IPS-NIHi7 (cell line): ENCODE results near the gene GPS1.

Source experiments
- DNase-seq: peaks from one replicate; pipeline ENCODE4 v3.0.0; 2012; ENCODE audit warnings: mixed read lengths; ENCODE audit errors: extremely low spot score

GPS1 gene

DNA sequence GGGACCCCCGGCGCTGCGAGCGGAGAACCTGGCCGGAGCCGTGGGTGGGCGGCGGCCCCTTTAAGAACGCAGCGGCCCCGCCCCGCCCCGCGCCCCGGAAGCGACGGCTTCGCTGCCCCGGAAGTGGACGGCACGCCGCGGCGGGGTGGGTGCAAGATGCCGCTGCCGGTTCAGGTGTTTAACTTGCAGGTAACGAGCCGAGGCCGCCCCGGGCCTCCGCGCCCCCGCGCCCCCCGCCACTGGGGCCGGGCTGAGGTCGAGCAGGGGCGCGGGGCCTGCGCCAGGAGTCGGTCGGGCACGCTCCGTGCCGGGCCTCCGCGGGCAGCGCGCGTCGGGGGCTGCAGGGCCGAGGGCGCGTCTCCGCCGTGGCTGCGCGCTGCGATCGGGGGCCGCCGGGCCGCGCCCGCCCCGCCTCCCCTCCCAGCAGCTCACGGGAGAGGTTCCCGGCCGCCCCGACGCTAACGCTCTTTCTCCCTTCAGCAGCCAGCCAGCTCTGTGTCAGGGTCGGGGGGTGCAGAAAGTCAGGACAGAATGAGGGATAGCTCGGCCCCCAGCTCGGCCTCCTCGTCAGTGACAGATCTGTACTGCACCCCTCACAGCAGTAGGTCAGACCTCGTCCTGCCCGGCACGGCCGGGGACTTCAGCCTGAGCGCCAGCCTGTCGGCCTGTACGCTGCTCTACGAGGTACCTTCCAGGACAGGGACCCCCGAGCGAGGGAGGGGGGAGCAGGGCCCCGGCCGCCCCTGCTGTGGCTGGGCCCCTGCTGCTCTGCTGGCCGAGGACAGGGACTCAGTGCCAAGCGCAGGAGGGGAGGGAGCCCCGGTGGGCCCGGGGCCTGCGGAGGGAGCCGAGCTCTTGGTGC, at the start of gene GPS1, which contains the start of gene RFNG:
TSS of gene GPS1 (plus strand) at position 123 of the 862 bp plus-strand sequence. CDS start at position 157, 34 bp downstream.
TSS of gene RFNG (minus strand) at position 36 of the 862 bp plus-strand sequence. CDS start 45 bp downstream, outside the sequence.
- DNase-seq = peak; percentile 82

DNA sequence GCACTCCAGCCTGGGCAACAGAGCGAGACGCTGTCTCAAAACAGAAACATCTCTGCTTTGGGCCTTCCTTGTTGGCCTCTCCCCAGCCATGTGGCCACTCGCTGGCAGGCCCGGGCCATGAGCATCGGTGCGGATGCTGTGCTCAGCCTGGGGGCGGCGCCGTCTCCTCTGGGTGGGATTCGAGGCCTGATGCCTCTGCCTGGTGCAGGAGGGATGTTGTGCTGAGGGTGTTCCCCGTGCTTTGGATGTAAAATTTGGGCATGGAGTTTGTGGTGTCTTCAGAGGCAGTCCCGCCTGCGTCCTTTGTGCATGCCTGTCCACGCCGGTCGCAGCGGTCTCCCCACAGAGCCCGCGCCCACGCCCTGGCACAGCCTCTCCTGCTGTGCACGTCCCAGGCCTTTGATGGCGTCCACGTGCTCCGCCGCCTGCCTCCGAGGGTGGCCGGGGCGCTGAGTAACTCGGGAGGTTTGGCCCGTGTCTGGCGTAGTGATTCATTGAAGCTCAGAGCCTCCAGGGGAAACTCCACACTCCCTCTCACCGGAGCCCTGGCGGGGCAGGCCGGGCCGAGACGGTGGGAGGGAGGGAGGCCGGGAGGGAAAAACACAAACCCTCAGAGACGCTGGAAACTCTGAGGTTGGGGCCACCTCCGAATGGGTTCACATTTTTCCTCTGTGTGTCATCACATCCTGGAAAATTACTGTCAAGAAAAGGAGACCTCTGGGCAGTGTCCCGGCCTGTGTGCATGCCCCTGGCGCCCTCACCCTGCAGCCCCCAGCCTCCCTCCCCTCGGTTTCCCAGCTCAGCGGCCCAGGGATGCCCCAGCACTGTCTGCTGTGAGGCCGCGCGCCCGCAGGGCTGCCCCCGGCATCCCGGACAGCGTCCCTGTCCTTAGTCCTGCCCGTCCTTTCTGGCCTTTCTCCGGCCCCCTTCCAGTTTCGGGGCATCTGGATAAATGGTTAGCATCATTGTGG, 48.0 kb upstream of the GPS1 start:
- DNase-seq = peak; percentile 53

DNA sequence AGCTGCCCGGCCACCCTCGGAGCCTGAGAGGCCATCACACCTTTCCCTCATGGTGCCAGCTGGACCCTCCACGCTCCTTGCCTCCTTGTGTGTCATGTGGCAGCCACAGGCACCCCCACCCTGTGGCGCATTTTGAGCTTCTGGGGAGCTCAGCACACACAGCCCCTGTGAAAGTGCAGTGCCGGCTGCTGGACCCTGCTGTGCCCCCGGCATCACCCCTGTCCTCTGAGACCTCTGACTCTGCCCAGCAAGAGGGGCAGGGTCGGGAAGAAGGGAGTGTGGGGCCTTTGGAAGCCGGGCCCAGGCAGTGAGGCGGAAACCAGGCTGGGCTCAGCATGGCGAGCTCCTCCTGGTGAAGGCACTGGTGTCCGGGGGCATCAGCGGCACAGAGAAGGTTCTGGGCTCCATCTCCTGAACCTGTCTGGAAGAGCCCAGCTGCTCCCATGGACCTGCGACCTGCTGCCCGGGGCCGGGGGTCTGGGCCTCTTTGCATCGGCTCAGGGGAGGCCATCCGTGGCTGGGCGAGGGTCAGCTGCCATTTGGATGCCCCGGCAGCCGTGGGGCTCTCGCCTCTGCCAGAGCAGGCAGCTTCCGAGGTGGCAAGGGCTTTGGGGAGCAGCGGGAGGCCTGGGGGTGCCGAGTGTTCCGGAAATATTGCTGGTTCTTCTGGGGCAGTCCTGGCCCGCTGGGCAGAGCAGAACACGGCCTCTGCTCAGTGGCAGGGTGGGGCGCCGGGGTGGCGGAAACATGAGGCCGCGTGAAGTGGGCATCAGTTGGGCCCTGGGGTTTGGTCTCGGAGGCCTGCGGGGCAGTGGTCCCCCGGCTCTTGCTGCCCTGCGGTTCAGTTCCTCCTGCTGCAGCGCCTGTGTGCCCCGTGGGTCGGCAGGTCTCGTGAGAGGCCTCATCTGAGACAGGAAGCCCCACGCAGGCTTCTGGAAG, 46.9 kb upstream of the GPS1 start:
- DNase-seq = no peak

DNA sequence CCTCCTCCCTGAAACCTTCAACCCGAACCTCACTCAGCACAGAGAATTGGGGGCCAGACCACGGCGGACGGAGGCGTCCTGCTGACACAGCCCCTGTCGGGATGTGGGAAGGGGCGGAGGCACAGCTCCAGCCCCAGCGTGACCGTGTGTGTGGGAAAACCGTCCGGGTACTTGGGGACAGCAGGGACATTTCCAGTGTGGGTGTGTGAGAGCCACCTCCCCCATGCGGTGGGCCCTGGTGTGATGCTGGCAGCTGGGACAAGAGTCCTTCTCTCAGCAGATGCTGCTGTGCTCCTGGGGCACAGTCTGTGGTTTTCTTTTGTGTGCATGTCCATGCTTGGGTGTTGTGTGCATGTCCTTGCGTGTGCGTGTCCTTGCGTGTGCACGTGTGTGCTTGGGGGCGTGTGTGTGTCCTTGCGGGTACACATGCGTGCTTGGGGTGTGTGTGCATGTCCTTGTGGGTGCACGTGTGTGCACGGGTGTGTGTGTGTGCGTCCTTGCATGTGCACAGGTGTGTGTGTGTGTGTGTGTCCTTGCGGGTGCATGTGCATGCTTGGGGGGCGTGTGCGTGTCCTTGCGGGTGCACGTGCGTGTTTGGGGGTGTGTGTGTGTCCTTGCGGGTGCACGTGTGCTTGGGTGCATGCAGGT, 45.9 kb upstream of the GPS1 start:
- no peak for DNase-seq

DNA sequence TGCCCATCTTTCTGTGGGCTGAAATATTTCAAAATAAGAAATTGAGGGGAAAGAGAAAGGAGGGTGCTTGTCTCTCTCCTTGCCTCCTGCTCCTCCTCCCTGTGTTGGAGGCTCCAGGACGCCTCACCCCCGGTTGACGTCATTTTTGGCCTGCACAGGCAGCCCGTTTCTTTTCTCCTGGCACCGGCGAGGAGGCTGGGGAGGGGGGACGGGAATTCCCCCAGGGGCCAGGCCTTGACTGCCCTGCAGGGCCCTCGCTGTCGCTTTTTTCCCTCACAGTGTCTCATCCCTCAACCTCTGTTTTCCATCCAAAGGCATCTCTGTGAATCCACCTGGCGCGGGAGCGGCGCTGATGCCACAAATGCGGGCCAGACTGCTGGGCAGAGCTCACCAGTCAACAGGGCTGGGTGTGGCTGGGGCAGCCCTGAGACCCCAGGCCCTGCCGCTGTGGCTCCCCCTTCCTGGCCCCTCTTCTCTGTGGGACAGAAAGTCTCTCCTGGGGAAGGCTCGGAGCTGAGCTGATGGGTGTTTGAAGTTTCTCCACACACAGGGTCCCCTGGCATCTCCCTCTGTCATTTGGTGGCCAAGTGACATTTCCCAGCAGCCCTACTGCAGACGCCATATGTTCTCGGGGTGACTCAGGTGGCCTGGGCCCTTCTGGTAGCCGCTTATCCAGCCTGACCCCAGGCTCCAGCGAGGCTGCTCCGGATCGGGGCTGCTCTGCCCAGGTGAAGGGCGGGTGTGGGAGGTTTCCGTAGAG, 45.0 kb upstream of the GPS1 start:
- DNase-seq = no peak

DNA sequence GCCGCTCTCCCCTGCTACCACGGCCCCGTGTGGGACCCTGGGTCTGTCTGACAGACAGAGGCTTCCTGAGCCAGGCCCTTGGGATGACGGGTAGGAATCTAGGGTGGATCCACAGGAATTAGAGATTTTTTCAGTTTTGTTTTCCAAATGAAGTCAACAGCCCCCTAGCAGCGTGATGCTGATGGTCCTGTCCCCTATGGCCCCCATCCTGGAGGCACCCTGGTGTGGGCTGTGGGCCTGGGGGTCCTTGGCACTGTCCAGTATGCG, 44.5 kb upstream of the GPS1 start:
- DNase-seq = no peak

DNA sequence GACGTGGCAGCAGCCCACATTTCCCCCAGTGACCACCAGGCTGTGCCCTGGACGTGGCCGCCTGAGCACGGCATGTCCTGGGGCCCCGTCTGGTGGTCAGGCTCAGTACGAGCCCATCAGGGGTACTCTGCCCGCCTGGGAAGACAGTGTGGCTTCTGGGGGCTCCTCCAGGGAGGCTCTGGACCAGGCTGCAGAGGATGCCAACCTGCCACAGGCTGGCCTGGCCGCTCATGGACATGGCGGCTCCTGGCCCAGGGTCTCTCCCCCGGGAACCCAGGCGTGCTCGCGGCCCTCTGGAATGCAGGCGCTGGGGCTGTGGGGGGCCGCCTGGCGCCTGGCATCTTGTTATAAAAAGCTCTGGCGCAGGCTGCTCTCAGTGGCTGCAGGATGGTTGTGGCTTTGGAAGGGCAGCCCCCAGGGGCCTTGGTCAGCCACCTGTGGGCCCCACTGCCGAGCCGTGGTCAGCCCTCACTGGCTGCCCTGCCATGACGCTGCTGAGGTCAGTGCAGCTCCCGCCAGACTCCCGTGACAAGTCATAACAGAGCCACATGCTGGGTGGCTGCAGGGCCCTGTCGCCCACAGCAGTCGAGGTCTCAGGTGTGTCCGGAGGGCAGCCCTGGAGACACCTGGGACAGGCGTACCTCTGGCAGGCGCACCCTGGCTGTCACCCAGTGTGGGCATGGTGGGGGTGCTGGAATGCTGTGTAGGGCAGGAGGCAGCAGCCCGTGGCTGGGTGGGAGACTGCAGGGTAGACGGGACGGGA, 44.0 kb upstream of the GPS1 start:
- no peak for DNase-seq

DNA sequence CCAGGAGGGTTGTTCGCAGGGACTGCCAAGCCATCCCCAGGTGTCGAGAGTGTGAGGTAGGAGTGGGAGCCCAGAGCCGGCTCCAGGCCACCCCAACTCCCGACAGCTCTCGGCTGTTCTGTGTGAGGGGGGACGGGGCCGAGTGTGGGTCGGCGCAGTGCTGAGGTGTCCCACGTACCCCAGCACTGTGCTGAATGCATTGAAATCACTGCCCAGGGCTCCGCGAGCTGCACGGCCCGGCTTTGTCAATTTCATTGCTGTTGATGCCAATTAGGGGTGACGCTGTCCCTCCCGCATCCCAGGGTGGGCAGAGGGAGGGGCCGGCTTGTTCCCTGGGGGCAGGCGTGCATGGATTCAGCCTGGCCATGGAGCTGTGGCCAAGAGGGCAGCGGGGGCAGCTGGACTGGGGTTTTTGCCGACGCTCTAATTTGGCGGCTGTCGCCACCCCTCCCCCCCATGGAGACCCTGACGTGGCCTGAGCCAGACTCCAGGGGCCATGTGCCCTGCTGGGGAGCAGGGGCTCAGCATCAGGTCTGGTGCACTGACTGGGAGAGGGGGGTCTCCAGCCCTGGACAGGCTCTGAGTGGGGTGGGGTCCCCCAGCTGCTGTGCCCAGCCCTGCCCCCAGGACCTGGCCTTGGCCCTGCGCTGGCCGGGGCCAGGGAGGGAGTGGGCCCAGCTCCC, 43.3 kb upstream of the GPS1 start:
- DNase-seq = no peak

DNA sequence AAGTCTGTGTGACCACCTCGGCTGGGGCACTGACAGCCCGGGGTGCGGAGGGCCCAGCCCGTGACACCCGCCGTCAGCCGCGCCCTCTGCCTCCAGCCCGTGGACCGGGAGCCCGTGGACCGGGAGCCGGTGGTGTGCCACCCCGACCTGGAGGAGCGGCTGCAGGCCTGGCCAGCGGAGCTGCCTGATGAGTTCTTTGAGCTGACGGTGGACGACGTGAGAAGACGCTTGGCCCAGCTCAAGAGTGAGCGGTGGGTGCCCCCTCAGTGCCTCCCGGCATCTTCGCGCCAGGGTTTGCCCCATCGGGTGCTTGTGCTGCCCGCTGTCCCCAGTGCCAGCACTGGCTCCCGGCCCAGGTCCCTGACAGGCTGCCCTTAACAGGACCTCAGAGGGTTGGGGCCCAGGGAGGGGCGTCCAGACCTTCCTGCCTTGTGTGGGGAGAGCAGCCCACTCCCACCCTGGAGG, 42.7 kb upstream of the GPS1 start:
- no peak for DNase-seq

DNA sequence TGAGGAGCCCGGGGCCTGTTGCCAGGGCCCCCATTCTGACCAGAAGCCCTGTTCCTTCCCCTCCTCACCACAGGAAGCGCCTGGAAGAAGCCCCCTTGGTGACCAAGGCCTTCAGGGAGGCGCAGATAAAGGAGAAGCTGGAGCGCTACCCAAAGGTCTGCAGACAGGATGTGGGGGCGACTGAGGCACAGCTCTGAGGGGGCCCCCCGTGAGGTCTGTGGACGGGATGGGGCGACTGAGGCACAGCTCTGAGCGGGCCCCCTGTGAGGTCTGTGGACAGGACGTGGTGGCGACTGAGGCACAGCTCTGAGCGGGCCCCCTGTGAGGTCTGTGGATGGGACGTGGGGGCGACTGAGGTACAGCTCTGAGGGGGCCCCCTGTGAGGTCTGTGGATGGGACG, 42.3 kb upstream of the GPS1 start:
- DNase-seq = no peak

DNA sequence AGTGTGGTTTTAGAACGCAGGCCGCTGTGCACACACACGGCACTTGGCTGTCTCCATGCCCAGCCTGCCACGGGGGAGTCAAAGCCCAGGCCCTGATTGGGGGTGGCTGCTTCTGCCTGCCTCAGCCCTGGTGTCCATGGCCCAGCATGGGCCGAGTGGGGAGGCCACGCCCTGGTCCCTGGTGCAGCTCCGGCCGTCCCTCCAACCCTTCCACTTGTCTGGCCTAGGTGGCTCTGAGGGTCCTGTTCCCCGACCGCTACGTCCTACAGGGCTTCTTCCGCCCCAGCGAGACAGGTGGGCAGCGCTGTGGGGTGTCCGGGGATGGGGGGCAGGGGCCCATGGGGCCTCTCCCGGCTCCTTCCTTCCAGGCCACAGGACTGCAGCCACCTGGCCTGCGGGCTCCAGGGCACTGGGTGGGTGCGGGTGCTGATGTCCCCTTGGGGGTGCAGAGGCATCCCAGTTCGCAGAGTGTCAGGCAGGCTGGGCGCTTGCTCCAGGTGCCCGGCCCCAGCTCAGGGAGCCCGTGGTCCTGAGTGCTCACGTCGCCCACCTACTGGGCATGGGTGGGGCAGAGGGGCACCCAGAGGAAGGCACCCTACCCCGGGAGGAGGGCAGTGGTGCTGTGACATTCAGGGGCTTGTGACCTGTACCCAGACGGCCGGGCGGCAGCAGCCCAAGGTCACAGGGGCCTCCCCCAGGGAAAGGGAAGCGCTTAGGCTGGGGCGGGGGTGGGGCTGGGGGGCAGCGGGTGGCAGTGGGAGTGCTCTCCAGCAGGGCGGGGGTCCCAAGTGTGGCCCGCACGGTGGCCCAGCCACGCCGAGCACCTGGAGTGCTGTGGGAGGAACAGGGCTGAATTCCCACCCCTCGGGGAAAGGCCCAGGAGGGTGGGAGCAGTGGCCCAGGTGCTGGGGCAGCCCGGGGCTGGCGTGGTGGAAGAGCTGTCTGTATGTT, 40.8 kb upstream of the GPS1 start:
- DNase-seq = no peak

DNA sequence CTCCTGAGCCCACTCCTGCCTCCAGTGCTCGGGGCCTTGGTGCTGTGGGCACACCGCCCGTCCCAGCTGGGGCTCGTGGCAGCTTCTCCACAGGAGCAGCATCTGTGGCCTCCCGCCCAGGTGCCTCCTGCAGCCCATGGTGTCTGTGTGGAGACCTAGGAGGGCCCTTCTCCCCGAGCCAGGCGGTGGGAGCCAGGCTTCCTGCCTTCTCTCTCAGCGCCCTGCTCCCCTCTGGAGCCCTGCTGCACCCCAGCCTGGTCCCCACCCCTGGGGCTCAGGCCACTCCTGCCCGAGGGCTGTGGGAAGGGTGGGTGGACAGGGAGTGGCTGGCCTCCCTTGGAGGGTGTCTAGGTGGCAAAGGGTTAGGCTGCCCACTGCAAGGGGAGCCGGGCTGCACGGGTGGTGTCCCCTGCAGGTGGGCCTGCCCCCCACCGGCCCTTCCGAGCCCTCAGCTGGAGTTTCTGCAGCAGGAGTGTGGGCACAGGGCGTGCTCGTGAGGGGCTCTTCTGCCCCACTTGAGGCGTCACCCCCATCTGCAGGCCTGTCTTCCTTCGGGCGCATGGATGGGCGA, 40.0 kb upstream of the GPS1 start:
- no peak for DNase-seq

DNA sequence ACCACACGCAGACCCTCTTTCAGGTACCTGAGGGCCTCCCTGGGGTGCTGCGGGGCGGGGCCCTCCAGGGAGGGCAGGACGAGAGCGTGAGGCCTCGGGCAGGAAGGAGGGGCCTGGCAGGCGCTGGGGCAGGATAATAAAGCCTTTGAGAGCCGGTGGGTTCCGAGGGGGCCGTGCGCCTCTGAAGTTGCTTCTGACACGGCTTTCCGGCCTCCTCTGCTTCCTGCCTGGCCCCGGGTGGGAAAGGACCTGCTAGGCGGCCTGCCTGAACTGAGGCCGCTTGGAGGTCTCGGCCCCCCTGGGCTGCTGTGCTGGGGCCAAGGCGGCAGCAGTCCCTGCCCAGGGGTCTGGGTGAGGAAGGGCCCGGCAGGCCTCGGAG, 39.4 kb upstream of the GPS1 start:
- no peak for DNase-seq

DNA sequence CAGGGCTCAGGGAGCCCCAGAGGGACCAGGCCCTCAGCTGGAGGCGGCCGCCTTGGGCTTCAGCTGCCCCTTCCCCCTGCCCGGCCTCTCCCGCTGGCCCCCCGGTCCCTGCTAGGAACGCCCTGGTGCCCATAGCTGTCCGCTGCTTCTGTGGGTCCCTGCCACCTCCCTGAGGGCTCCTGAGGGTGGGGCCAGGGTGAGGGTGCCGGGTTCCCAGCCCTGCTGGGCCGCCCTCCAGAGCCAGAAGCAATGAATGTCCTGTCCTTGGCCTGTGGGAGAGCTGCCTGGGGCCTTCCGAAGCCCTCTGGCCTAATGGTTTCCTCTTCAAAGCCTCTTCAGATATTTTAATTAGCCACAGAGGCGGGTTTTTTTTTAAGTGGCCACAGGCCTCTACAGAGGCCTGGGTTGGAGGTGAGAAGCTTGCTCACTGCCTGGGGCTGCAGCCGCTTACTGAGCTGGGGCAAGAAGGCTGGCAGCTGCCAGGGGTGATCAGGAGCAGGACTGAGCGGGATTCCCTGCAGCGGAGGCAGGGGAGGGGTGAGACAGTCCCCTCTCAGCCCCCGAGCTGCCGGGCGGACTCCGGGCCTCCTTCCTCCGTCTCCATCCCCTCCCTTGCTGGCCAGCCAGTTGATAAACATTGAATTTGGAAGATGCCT, 38.9 kb upstream of the GPS1 start:
- no peak for DNase-seq

DNA sequence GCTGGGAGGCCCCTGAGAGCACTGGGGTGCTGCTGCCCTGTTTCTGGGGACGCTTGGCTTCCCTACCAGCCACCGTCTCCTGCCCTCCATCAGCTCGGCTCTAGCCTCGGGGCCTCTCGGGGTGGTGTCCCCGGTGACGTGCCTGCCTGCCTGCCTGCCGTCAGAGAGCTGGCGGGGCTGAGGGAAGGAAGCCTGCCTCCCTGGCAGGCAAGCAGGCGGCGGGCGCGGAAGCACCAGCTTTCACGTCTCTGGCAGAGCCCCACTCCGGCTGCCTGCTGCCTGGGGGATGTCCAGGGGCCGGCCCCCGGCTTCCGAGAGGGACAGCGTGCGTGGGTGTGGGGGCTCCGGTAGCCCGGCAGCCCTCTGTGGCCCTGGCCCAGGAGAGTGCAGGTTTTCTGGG, 38.4 kb upstream of the GPS1 start:
- DNase-seq = no peak

DNA sequence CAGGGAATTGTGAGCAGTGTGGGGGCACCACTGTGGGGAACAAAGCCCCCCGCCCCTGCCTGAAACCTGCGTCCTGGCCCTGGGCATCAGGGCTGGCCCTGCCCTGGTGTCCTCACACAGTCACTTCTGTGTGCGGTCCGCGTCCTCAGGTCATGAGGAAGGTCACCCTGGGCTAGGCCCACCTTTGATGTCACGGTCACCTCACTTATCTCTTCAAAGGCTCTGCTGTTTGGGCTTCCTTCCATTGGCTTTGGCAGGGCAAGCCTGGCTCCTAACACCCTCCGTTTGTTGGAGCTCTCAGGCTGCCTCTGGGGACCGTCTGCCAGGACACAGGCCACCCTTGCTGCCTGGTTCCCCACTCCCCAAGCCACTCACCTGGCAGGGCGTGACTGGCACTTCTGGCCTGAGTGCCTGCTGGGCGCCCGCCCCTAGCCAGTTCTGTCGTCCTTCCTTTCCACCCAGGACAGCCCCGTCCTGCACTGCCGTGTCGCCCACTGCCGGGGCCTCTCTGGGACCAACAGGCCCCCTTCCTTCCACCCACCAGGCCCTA, 37.9 kb upstream of the GPS1 start:
- DNase-seq = no peak

DNA sequence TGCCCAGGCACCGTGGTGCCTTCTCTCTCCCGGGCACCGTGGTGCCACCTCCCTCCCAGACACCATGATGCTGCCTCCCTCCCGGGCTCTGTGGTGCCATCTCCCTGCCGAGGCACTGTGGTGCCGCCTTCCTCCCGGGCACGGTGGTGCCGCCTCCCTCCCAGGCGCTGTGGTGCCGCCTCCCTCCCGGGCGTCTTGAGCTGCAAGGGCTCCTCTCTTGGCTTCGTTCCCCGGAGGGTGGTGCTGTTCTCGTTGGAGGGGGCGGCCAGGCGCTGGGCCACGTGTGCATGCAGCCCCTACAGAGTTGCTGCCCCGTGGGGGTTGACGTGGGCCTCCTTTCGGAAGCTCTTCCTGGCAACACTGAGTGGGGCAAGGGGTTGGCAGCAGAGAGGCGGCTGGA, 37.3 kb upstream of the GPS1 start:
- no peak for DNase-seq
